ENCODE results near the gene CUL1.
"Not testable (repeated sequence)": the region's sequence is repeated elsewhere in the genome, so short reads cannot be mapped to it uniquely, and the experiment has no call there.

The CUL1 gene

GRCh38 chr7:148698007-148698396, 701 bp upstream of the CUL1 start:
- DNase-seq: no peak

GRCh38 chr7:148699024-148699781, 500 bp downstream of the CUL1 start:
- DNase-seq: peak; percentile 61 to 68

- no peak for DNase-seq
These were observed 1.3 kb downstream of the CUL1 start for GRCh38 chr7:148699782-148700629.

GRCh38 chr7:148700661-148701064, 2.0 kb downstream of the CUL1 start:
- peak; percentile 64 to 65 for DNase-seq

- no peak for DNase-seq
These were observed 2.7 kb downstream of the CUL1 start for GRCh38 chr7:148701414-148701813.

GRCh38 chr7:148702876-148703670, 4.4 kb downstream of the CUL1 start:
- DNase-seq: no peak

GRCh38 chr7:148703671-148703962, 4.9 kb downstream of the CUL1 start:
- not testable (repeated sequence) for DNase-seq

- DNase-seq: no peak
These were observed 5.5 kb downstream of the CUL1 start for GRCh38 chr7:148704189-148704588.

- no peak for DNase-seq
These were observed 6.3 kb downstream of the CUL1 start for GRCh38 chr7:148704970-148705369.

- DNase-seq: no peak
These were observed 7.7 kb downstream of the CUL1 start for GRCh38 chr7:148706368-148706767.

GRCh38 chr7:148708026-148708885, 9.6 kb downstream of the CUL1 start:
- no peak for DNase-seq

- no peak for DNase-seq
These were observed 10.3 kb downstream of the CUL1 start for GRCh38 chr7:148709014-148709413.

- not testable (repeated sequence) for DNase-seq
These were observed 11.7 kb downstream of the CUL1 start for GRCh38 chr7:148710426-148710825.

GRCh38 chr7:148711191-148712102, 12.7 kb downstream of the CUL1 start:
- DNase-seq: no peak

- DNase-seq: no peak
These were observed 14.1 kb downstream of the CUL1 start for GRCh38 chr7:148712678-148713329.

- no peak for DNase-seq
These were observed 15.8 kb downstream of the CUL1 start for GRCh38 chr7:148714498-148714897.

GRCh38 chr7:148715027-148715426, 16.3 kb downstream of the CUL1 start:
- DNase-seq: no peak

- no peak for DNase-seq
These were observed 18.6 kb downstream of the CUL1 start for GRCh38 chr7:148717266-148717793.

- DNase-seq: no peak
These were observed 19.7 kb downstream of the CUL1 start for GRCh38 chr7:148718431-148718830.

- no peak for DNase-seq
These were observed 21.1 kb downstream of the CUL1 start for GRCh38 chr7:148719753-148720152.

GRCh38 chr7:148720472-148720871, 21.8 kb downstream of the CUL1 start:
- no peak for DNase-seq

Data from stimulated activated CD4-positive, alpha-beta T cell treated with anti-CD3 and anti-CD28 coated beads, Interleukin-2, amount 100 ng/mL, for 24 hours (primary cell).